H1 (cell line): Measurements from ENCODE around the gene CORO7. TPM values are rescaled to one million over a fixed set of nuclear protein-coding genes. Genes with fewer than 3 reads are reported as not detected.

ENCODE experiments used
- ASH2L ChIP-seq: fragments of 200-600, 300-600 bp; sonication (generic); IDR thresholded peaks from one replicate; pipeline ENCODE4 v1.7.1; 2017; ENCODE audit warnings: low read length
- CHD2 ChIP-seq: IDR thresholded peaks from 2 replicates; pipeline ENCODE4 v1.6.1; 2012; ENCODE audit warnings: low read length, improper control_type of control experiment
- CTCF ChIP-seq, 3 experiments: IDR thresholded peaks; 1 replicate in 2 of 3; 2 replicates in 1 of 3; pipeline versions ENCODE4 v1.5.1 to v1.6.1; 2011; ENCODE audit warnings: low read length in 3 of 3, mild to moderate bottlenecking in 3 of 3, inconsistent platforms in 2 of 3, low read depth in 1 of 3, moderate library complexity in 1 of 3; ENCODE audit not compliant: insufficient read depth in 1 of 3; ENCODE audit errors: control extremely low read depth in 1 of 3
- GTF2F1 ChIP-seq: IDR thresholded peaks from 2 replicates; pipeline ENCODE4 v1.6.1; 2012; ENCODE audit warnings: low read depth, low read length, improper control_type of control experiment, borderline replicate concordance
- NRF1 ChIP-seq: IDR thresholded peaks from 2 replicates; pipeline ENCODE4 v1.6.1; 2011; ENCODE audit warnings: mild to moderate bottlenecking, low read depth, low read length, improper control_type of control experiment
- YY1 ChIP-seq: IDR thresholded peaks from 2 replicates; pipeline ENCODE4 v1.6.1; 2011; ENCODE audit warnings: low read depth, mild to moderate bottlenecking, low read length
- polyA plus RNA-seq, 7 experiments: library from polyadenylated mRNA; depleted of rRNA in 3 of 7; stranded (reverse) in 5 of 7; unstranded in 2 of 7; fragments of >200 nt in 5 of 7; fragments of 200-250 nt in 2 of 7; gene quantifications; 1 replicate in 5 of 7; 2 replicates in 1 of 7; 4 replicates in 1 of 7; pipeline versions ENCODE4 v1.2.1 to v1.2.3, GENCODE V29; 2011 to 2013; ENCODE audit warnings: missing spikeins in 2 of 7, mixed read lengths in 2 of 7
- total RNA-seq: library from RNA; stranded (reverse); fragmentation: NEBNext Ultra II Directional; extraction: Animal tissue kit (Norgen Biotek cat#: 25700); gene quantifications from 2 replicates; pipeline ENCODE4 v1.2.1, GENCODE V29; 2021

CORO7 gene
- total and polyA plus RNA-seq, 2 of the 8 experiments (the other 6 are each of a cell fraction or from before 2014, with no cell fraction given) = 25.2 to 29.8 TPM

GRCh38 chr16:4376126-4376892 lies 40.1 kb downstream of the CORO7 start (continued):
- TF ChIP-seq YY1 = no peak
- TF ChIP-seq CHD2 = no peak
- TF ChIP-seq CTCF (IDR thresholded peaks at IDR 0.05; ENCODE audit: control extremely low read depth in 1 of 3, insufficient read depth in 1 of 3, low read depth in 1 of 3, low read length in 3 of 3) = no peak
- TF ChIP-seq NRF1 = no peak
- no peak for TF ChIP-seq GTF2F1
- TF ChIP-seq ASH2L = no peak
